ENCODE measurements around the gene TMEM63B. TPM values are rescaled to one million over a fixed set of nuclear protein-coding genes. Genes with fewer than 3 reads are reported as not detected.

The TMEM63B gene
- polyA plus RNA-seq, 3 donors, result 1.3 to 25.7 (median 1.9) TPM

DNA sequence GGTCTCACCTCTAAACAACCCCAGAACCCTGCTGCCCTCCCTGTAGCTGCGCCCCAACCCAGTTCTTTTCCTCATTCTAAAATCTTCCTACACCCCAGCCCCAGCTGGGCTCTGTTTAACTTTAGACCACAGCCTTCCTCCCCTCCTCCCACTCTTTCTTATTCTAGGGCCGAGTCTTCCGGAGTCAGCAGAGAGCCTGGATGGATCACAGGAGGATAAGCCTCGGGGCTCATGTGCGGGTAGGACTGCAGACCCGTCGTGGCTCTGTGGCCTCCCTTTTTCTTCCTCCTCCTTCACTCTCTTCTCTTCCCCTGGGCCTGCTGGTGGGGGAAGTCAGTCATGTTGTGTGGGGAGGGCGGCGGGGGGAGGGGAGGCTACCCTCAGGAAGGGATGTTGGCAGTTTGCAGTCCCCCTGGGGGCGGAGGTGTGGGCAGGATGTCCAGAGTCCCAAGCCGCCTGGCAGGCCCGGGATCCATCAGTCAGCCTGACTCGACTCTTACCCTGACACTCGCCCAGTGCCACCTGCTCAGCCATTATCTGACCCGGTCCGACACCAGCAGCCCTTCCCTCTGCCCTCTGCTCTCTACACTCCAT lies 39.3 kb downstream of the TMEM63B start:
- H3K27ac Mint-ChIP-seq, result no peak overlapping the region
- peak overlapping the region; percentile 59 for H2AFZ ChIP-seq (ENCODE audit: insufficient read depth, low read depth, low read length, poor library complexity, severe bottlenecking)

DNA sequence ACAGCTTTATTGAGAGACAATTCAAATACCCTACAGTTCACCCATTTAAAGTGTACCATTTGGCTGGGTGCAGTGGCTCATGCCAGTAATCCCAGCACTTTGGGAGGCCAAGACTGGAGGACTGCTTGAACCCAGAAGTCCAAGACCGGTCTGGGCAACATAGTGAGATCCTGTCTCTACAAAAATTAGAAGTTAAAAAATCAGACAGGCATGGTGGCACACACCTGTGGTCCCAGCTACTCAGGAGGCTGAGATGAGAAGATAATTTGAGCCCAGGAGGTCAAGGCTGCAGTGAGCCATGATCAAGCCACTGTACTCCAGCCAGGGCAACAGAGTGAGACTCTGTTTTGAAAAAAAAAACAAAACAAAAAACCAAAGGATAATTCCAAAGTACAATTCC lies 40.2 kb downstream of the TMEM63B start:
- Mint-ChIP-seq H3K9me3 (no peaks in the 10 kb centered on the region), H3K4me1 (peaks cover 9% of the 10 kb centered on the region), H3K4me3 (no peak overlapping the region), H3K36me3 (no peaks in the 10 kb centered on the region), H3K27me3 (ENCODE audit: low read depth in 3 of 3) (peaks cover 4 to 19% (median 5%) of the 10 kb centered on the region in 3 donors), H3K27ac (no peak overlapping the region)
- no peak for DNase-seq
- H3K9ac ChIP-seq (ENCODE audit: insufficient read depth, low read length, poor library complexity, severe bottlenecking), result no peak overlapping the region
- TF ChIP-seq, protein P1, sequence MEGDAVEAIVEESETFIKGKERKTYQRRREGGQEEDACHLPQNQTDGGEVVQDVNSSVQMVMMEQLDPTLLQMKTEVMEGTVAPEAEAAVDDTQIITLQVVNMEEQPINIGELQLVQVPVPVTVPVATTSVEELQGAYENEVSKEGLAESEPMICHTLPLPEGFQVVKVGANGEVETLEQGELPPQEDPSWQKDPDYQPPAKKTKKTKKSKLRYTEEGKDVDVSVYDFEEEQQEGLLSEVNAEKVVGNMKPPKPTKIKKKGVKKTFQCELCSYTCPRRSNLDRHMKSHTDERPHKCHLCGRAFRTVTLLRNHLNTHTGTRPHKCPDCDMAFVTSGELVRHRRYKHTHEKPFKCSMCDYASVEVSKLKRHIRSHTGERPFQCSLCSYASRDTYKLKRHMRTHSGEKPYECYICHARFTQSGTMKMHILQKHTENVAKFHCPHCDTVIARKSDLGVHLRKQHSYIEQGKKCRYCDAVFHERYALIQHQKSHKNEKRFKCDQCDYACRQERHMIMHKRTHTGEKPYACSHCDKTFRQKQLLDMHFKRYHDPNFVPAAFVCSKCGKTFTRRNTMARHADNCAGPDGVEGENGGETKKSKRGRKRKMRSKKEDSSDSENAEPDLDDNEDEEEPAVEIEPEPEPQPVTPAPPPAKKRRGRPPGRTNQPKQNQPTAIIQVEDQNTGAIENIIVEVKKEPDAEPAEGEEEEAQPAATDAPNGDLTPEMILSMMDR (IDR thresholded peaks at IDR 0.05), result no peak
- no peaks in the 10 kb centered on the region for H3K36me3 ChIP-seq (replicated peaks in 1 of 2; ENCODE audit: control insufficient read depth in 1 of 2, insufficient read depth in 2 of 2, low read length in 2 of 2)
- intact Hi-C loops (cut with micrococcal nuclease), result no loop called here
- H3K79me2 ChIP-seq (ENCODE audit: insufficient read depth, low read length), result no peaks in the 10 kb centered on the region
- no peak overlapping the region for H3K4me3 ChIP-seq (replicated peaks in 1 of 3; ENCODE audit: low read depth in 2 of 3, low read length in 3 of 3)
- H3K4me2 ChIP-seq (replicated peaks; ENCODE audit: extremely low read depth, low read length, poor library complexity, severe bottlenecking), result no peak overlapping the region
- peaks cover 0 to 6% of the 10 kb centered on the region in 2 donors for H3K4me1 ChIP-seq (ENCODE audit: control insufficient read depth in 1 of 2, insufficient read depth in 2 of 2, low read length in 2 of 2)
- no peaks in the 10 kb centered on the region for H3K9me3 ChIP-seq (replicated peaks in 1 of 2; ENCODE audit: control insufficient read depth in 1 of 2, insufficient read depth in 1 of 2, low read length in 2 of 2)
- H4K20me1 ChIP-seq (ENCODE audit: insufficient read depth, low read length), result no peaks in the 10 kb centered on the region
- 100% methylated on average over 1 of the region's 1 CpG for WGBS (ENCODE audit: insufficient coverage)
- no peak overlapping the region for H3K27ac ChIP-seq (ENCODE audit: low read depth in 1 of 2, low read length in 2 of 2)
- no peaks in the 10 kb centered on the region for H3K27me3 ChIP-seq (ENCODE audit: control insufficient read depth in 2 of 2, insufficient read depth in 2 of 2, low read length in 2 of 2)
- H2AFZ ChIP-seq (ENCODE audit: insufficient read depth, low read depth, low read length, poor library complexity, severe bottlenecking), result no peak overlapping the region

More for the DNA sequence above, 39.3 kb downstream of the TMEM63B start:
- Histone ChIP-seq H3K79me2 (ENCODE audit: insufficient read depth, low read length) (no peaks in the 10 kb centered on the region), H3K36me3 (replicated peaks in 1 of 2; ENCODE audit: control insufficient read depth in 1 of 2, insufficient read depth in 2 of 2, low read length in 2 of 2) (no peaks in the 10 kb centered on the region), H3K9me3 (replicated peaks in 1 of 2; ENCODE audit: control insufficient read depth in 1 of 2, insufficient read depth in 1 of 2, low read length in 2 of 2) (no peaks in the 10 kb centered on the region), H3K27ac (ENCODE audit: low read depth in 1 of 2, low read length in 2 of 2) (no peak overlapping the region), H3K4me3 (replicated peaks in 1 of 3; ENCODE audit: low read depth in 2 of 3, low read length in 3 of 3) (no peak overlapping the region), H4K20me1 (ENCODE audit: insufficient read depth, low read length) (no peaks in the 10 kb centered on the region), H3K4me2 (replicated peaks; ENCODE audit: extremely low read depth, low read length, poor library complexity, severe bottlenecking) (no peak overlapping the region), H3K4me1 (ENCODE audit: control insufficient read depth in 1 of 2, insufficient read depth in 2 of 2, low read length in 2 of 2) (peaks cover 0 to 6% of the 10 kb centered on the region in 2 donors), H3K27me3 (ENCODE audit: control insufficient read depth in 2 of 2, insufficient read depth in 2 of 2, low read length in 2 of 2) (no peaks in the 10 kb centered on the region), H3K9ac (ENCODE audit: insufficient read depth, low read length, poor library complexity, severe bottlenecking) (no peak overlapping the region)
- peaks cover 8% of the 10 kb centered on the region for H3K4me1 Mint-ChIP-seq
- TF ChIP-seq, protein P1 (IDR thresholded peaks at IDR 0.05), result no peak
- intact Hi-C loops (cut with micrococcal nuclease), result no loop called here
- H3K27me3 Mint-ChIP-seq (ENCODE audit: low read depth in 3 of 3), result peaks cover 4 to 19% (median 6%) of the 10 kb centered on the region in 3 donors
- H3K36me3 Mint-ChIP-seq, result no peaks in the 10 kb centered on the region
- WGBS (ENCODE audit: insufficient coverage), result 16% methylated on average over 8 of the region's 16 CpGs
- H3K4me3 Mint-ChIP-seq, result no peak overlapping the region
- DNase-seq, result no peak
- H3K9me3 Mint-ChIP-seq, result no peaks in the 10 kb centered on the region
